ENCODE results near the gene CBLC.

The CBLC gene

DNA sequence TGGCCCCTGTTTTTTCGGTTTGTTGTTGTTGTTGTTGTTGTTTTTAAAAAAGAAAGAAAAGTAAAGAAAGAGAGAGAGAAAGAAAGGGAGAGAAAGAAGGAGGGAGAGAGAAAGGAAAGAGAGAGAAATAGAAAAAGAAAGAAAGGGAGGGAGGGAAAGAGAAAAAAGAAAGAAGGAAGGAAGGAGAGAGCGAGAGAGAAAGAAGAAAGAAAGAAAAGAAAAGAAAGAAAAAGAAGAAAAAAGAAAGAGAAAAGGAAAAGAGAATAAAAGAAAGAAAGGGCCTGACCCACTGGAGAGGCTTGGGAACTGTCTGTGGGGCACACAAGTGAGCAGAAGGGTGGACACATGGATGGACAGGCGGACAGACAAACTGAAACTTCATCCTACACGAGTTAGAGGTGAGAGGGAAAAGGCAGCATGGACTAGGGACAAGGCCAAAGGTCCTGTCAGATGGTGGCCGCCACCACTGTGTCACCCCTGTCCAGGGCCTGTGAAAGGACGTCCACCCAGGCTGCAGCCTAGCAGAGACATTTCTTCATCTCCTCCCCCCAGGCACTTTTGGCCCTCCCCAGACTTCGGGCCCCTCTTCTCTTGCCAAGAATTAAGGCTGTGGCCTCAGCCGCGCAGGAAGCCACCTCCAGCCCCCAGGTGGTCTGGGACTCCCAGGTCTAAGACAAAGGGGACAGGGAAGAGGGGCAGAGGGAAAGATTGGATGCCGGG, 22.1 kb downstream of the CBLC start:
- no peak for DNase-seq (ENCODE audit: low read depth)

DNA sequence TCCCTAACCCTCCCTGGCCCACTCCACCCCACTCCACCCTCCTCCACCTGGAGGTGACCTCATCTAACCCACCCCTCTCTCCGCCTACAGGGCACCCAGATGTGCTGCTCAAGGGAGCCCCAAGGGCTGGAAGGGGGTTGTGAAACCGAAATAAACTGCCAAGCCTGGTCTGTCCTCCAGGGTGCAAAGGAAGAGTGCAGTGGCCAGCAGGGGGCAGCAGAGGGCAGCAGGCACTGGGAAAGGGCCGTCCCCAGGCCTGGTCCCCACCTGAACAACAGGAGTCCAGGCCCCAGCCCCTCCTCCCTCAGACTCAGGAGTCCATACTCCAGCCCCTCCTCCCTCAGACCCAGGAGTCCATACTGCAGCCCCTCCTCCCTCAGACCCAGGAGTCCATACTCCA, 22.8 kb downstream of the CBLC start:
- peak; percentile 62 for DNase-seq (ENCODE audit: low read depth)

DNA sequence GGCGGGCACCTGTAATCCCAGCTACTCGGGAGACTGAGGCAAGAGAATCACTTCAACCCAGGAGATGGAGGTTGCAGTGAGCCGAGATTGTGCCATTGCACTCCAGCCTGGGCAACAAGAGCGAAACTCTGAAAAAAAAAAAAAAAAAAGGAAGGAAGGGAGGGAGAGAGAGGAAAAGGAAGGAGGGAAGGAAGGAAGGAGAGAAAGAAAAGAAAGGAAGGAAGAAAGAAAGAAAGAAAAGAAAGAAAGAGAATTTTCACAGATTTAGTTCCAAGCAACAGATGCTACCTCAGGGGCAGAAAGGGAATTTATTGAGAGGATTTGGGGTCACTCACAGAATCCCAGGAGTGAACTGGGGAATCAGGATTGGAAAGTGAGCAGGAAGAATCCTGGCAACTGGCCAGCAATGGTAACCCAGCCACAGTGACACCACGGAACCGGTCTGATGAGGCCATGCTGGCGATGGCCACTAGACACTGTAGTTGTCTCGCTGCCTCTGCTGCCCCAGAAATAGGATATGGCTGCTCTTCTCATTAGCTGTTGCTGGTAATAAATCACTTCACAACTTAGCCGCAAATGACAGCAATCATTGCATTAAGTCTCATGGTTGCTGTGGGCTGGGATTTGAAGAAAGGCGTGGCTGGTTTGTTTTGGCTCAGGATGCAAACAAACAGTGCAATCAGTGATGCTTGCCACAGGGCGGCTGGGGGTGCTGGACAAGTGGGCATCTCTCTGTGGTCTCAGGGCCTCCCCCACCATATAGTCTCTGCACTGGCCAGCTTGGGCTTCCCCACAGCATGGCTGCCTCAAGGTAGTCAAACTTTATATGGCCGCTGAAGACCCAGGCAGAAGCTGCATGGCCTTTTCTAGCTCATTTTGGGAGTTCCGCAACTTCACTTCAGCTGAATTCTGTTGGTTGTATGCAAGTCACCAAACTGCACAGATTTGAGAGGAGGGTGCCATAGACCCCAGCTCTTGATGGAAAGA, 26.0 kb downstream of the CBLC start:
- no peak for DNase-seq (ENCODE audit: low read depth)

DNA sequence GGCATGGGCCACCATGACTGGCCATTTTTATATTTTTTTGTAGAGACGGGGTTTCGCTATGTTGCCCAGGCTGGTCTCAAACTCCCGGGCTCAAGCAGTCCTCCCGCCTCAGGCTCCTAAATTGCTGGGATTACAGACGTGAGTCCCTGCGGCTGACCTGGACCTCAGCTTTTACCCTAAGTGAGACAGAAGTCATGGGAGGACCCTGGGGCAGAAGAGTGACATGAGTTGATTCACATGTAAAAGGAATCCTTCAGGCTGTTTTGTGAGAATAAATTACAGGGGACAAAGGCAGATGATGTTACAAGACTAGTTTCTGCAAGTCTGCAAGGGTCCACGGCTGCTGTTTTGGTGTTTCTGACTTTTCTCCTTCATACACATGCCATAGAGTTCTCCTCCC, 28.6 kb downstream of the CBLC start:
- no peak for DNase-seq (ENCODE audit: low read depth)

DNA sequence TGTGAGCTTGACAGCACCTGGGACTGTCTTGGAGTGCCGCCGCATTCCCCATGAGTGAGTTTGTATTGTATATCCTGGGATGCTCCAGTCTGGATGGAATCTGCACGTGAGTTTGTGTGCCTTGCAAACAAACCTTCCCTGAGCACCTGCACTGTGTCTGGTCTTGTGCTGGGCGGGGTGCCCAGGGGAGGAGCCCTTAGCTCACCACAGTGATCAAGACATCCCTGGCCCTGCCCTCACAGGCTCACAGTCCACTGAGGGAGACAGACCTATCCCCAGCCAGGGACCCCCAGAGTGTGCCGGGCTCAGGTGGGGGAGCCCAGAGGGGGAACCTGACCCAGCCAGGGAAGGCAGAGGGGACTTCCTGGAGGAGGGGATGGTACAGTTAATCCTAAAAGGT, 29.5 kb downstream of the CBLC start:
- no peak for DNase-seq (ENCODE audit: low read depth)

DNA sequence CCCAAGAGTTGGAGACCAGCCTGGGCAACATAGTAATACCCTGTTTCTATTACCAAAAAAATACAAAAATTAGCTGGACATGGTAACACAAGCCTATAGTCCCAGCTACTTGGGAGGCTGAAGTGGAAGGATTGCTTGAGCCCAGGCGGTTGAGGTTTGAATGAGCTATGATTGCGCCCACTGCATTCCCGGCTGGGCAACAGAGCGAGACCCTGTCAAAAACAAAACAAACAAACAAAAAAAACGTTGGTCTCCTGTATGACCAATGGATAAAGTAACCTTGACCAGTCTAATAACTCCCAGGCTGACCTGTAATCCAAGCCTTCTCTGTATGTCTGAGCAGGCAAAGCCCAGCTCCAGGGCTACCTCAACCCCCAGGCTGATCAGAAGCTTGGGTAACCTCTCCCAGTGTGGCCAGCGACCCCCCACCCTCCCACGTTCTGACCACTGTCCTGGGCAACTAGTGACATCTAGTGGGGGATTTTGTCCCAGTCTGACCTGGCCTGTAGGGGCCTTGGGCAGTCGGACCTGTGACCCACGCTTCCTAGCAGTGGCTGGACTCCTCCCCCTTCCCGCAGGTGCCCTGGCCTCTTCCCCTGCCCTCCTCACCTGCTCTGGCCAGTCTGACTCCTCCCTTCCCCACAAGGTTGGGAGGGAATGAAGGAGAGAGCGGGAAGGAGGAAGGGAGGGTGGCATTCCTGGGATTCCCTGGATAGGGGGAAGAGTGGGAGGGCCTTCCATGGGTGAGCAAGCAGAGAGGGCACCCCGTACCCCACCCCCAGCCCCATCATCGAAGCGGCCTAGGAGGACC, 30.2 kb downstream of the CBLC start:
- no peak for DNase-seq (ENCODE audit: low read depth)

DNA sequence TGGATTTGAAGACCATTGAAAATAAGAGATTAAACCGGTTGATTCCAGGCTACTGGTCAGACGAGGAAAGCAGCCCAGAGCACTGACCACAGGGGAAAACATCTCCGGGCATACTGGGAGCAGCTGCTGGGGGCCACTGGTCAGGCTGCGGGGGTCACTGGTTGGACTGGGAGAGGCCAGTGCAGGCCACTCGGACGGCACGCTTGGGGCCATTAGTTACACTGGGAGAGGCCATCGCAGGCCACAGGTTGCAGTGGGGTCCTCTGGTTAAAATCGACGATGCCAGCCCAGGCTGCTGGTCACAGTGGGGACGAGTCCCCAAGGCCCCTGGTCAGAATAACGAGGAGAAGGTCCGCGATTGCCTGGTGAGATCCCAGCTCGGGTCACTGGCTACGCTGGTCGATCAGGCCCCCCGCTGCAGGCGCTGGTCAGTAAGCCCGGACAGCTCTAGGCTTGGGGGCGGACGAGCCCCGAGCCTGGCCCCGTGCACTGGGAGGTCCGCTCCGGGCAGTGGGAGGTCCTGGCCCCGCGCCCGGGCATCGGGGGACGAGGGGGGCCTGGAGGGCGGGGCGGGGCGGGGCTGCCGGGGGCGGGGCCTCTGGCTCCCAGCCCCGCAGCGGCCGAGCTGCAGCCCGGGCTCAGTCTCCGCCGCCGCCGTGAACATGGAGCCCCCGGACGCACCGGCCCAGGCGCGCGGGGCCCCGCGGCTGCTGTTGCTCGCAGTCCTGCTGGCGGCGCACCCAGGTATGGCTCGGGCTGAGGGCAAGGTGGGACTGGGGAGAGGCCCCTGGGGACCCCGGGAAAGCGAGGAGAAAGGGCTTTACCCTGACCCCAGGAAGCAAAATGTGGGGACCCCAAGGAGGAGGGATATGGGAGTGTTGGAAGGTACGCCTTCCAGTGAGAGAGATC, 31.0 kb downstream of the CBLC start, which contains the start of gene BCAM:
TSS of gene BCAM (plus strand) at position 641 of the 909 bp plus-strand sequence. CDS start at position 663, 22 bp downstream.
- DNase-seq (ENCODE audit: low read depth), result no peak

DNA sequence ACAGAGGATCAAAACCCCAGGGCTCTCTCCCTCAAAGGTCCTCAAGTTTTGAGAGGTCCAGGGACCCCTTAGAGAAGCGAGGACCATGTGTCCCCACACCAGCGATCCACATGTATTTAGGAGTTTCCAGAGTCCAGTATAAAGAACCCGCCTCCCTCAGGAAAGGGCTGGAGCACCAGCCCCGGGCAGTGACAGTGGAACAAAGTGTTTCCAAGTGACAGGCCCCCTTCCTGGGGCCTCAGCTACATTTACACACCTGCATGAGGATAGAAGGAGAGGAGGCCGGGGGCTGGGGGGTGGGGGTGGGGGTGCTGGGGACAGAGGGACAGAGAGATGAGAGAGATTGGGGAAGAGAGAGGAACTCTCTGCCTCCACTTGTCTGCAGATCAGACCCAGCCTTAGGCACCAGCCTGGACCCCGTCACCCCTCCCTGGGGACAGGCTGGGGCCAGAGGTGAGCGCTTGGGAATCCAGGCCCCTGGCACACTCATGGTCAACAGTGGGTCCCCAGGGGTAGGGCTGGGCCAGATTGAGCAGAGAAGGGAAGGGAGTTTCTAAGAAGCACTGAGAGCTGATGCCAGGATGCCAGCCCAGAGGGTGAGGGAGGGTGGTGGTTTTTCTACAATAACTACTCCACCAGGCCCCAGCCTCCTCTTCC, 32.0 kb downstream of the CBLC start:
- DNase-seq (ENCODE audit: low read depth), result no peak

DNA sequence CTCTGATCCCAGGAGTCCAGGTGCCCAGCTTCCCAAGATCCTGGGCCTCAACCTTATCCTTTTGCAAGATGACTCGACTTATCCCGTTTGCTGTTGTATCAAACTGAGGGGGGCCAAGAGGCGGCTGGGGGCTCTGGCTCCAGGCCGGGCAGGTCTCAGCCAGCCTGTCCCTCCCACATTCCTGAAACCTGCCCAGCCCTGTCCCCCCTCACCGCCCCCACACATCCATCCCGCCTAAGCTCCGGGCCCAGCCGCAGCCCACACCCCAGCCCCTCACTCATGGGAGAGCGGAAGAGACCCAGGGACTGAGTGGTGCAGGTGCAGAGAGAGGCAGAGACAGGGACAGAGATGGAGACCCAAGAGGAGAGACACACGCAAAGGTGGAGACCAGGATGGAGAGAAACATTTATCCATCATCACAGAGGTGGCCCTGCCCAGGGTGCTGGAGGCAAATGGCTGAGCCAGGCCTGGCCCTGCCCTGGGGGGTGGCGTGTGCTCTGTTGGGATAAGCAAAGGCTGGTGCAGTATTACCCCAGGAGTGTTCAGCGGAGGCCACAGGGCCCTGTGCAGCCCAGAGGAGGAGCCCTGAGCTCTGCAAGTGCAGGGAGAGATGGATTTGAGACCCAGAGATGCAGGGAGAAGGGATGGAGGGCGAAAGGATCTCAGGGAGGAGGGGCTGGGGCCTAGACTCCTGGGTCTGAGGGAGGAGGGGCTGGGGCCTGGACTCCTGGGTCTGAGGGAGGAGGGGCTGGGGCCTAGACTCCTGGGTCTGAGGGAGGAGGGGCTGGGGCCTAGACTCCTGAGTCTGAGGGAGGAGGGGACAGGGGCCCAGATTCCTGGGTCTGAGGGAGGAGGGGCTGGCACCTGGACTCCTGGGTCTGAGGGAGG, 32.8 kb downstream of the CBLC start:
- no peak for DNase-seq (ENCODE audit: low read depth)

DNA sequence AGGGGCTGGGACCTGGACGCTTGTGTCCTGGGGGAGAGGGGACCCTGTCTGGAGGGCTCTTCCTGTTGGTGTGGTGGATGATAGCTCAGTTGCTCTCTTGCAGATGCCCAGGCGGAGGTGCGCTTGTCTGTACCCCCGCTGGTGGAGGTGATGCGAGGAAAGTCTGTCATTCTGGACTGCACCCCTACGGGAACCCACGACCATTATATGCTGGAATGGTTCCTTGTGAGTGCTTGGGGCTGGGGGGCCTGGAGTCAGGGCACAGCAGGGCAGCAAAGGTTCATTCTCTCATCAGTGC, 33.4 kb downstream of the CBLC start:
- no peak for DNase-seq (ENCODE audit: low read depth)

DNA sequence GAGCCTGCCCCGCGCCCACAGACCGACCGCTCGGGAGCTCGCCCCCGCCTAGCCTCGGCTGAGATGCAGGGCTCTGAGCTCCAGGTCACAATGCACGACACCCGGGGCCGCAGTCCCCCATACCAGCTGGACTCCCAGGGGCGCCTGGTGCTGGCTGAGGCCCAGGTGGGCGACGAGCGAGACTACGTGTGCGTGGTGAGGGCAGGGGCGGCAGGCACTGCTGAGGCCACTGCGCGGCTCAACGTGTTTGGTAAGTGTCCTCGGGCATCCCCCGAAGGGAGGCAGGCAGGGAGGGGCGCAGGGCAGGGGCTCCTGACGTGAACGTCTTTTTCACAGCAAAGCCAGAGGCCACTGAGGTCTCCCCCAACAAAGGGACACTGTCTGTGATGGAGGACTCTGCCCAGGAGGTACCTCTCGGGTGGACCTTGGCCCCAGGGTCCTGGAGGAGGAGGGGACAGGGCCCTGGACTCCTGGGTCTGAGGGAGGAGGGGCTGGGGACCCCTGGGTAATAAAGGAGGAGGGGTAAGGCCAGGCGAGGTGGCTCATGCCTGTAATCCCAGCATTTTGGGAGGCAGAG, 34.5 kb downstream of the CBLC start:
- DNase-seq (ENCODE audit: low read depth), result no peak

DNA sequence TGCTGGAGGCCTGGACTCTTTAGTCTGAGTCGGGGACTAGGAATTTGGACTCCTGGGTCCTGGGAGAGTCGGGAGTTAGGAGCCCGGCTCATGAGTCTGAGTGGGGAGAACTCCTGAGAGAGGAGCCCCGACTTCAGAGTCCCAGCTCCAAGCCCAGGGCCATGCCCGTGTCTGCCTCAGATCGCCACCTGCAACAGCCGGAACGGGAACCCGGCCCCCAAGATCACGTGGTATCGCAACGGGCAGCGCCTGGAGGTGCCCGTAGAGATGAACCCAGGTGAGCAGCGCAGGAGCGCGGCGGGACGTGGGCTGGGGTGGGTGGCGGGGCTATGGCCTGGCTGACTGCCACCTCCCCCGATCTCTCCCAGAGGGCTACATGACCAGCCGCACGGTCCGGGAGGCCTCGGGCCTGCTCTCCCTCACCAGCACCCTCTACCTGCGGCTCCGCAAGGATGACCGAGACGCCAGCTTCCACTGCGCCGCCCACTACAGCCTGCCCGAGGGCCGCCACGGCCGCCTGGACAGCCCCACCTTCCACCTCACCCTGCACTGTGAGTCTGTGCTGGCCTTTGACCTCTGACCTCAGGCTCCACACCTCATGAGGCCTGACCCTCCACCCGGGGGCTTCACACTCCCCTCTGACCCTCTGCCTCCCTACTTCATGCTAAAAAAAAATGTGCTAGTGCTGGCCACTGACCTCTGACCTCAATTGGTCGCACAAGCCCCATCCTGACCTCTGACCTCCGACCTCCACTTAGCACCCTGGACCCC, 35.6 kb downstream of the CBLC start:
- no peak for DNase-seq (ENCODE audit: low read depth)

DNA sequence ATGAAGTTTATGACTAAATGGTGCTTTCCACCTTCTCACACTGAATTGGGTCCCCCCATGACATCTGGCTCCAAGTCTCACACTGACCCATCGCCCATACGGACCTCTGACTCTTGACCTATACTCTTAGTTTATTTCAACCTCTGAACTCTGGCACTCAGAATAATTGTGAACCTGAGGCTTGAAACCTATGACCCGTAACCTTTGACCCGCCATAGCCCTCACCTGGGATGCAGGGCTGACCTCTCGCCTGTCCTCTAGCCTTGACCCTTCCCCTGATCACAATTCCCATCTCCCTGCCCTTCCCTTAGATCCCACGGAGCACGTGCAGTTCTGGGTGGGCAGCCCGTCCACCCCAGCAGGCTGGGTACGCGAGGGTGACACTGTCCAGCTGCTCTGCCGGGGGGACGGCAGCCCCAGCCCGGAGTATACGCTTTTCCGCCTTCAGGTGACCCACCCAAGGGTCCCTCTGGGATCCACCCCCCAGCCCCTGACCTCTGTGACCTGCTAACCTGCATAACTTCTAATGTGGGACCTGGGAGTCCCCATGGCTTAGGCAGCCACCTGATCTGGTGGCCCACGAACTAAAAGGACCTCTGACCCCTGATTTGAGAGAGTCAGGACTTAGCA, 36.3 kb downstream of the CBLC start:
- no peak for DNase-seq (ENCODE audit: low read depth)

DNA sequence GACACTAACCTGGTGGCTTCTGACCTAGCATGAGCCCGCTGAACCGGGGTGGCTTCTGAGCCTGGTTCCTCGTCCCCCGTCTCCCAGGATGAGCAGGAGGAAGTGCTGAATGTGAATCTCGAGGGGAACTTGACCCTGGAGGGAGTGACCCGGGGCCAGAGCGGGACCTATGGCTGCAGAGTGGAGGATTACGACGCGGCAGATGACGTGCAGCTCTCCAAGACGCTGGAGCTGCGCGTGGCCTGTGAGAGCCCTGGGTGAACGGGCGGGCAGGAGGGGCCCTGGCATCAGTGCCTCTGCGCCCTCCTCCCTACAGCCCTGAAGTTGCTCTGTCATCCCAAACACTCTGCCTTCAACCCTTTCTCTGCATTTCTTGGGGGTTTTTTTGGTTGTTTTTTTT, 36.8 kb downstream of the CBLC start:
- DNase-seq (ENCODE audit: low read depth), result no peak

DNA sequence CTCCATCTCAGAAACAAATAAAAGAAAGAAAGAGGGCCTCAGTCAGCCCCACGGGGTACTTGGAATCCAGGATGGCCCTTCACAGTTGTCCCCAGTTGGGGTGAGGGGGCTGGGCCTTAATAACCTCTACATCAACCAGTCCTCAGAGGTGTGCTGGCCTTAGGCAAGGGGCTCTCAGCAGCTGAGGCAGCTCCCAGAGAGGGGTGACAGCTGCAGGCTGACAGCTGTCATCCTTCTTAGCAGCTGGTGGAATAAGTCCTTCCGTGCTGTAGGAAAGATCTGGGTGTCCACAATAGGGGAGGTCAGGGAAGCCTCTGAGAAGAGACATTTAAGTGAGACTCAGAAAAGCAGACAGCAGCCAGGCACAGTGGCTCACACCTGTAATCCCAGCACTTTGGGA, 38.6 kb downstream of the CBLC start:
- DNase-seq (ENCODE audit: low read depth), result no peak

DNA sequence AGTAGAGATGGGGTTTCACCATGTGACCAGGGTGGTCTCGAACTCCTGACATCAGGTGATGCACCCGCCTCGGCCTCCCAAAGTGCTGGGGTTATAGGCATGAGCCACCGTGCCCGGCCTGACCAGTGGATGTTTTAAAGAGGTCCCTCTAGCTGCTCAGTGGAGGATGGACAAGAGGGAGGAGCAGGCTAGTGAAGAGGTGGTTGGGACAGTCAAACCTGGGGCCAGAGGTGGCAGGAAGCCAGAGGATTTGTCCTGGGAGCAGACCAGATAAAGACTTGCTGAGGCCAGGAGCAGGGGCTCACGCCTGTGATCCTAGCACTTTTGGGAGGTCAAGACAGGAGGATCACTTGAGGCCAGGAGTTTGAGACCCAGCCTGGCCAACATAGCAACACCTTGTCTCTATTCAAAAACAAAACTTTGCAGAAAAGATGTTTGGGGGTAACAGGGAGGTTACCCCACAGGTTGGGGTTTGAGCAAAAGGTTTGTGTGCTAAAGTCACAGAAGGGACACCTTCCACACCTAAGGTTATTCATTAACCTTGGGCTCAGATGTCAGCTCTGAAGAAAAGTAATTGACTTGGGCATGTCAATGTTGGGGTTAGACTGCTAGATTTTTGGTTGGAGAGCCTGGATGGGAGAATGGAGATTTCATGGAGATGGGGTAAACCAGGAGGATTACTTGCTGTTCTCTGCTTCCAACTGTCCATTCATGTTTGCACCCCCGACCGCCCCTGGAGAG, 40.2 kb downstream of the CBLC start:
- no peak for DNase-seq (ENCODE audit: low read depth)

DNA sequence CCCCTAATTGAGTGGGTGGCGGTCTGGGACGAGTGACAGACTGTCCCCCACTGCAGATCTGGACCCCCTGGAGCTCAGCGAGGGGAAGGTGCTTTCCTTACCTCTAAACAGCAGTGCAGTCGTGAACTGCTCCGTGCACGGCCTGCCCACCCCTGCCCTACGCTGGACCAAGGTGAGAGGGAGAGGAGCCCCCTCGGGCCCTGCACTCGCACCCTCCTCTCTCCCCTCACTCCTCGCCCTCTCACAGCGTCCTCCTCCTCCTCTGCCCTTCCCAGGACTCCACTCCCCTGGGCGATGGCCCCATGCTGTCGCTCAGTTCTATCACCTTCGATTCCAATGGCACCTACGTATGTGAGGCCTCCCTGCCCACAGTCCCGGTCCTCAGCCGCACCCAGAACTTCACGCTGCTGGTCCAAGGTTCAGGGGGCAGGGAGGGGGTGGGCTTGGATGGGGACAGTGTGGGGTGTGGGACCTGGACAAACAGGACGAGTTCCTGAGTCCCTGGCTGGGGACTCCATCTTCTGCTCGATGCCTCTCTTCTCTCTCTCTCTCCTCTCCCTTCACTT, 40.9 kb downstream of the CBLC start:
- DNase-seq (ENCODE audit: low read depth), result no peak

All from activated T-helper 1 cell treated with Interleukin-2 at 50 U/mL for 16 hours (primary cell).